22Rv1 (cell line): ENCODE results near the gene DSC3.

Experiments used
- H3K27ac ChIP-seq: fragments of 450-650 bp; 2 replicates; pipeline ENCODE4 v1.5.1; 2017
- ZFX ChIP-seq: fragments of 450-650 bp; IDR thresholded peaks from 2 replicates; pipeline ENCODE4 v1.6.1; 2017; ENCODE audit warnings: antibody characterized with exemption, borderline replicate concordance
- TF ChIP-seq, protein P1 (sequence below): fragments of 450-650 bp; IDR thresholded peaks from 2 replicates; pipeline ENCODE4 v1.5.1; 2017; ENCODE audit warnings: mild to moderate bottlenecking

DSC3 gene

DNA sequence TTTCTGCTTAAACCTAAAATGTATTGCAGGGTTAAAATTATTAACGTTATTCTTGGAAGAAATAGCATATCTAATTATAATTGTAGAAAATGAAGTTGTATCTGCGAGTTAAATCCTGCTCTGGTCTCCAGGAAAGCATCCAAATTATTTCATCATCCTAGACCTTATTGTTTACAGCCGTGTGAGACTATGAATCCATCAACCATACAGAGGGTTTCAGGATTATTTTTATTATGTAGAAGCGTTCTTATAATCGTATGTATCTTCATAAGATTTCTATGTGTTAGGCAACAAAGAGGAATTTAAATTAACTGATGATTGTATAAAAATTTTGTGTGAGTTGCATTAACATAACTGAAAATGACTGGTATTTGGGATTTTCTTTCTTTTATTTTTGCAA is 14.5 kb upstream of the DSC3 start:
- TF ChIP-seq, protein P1, sequence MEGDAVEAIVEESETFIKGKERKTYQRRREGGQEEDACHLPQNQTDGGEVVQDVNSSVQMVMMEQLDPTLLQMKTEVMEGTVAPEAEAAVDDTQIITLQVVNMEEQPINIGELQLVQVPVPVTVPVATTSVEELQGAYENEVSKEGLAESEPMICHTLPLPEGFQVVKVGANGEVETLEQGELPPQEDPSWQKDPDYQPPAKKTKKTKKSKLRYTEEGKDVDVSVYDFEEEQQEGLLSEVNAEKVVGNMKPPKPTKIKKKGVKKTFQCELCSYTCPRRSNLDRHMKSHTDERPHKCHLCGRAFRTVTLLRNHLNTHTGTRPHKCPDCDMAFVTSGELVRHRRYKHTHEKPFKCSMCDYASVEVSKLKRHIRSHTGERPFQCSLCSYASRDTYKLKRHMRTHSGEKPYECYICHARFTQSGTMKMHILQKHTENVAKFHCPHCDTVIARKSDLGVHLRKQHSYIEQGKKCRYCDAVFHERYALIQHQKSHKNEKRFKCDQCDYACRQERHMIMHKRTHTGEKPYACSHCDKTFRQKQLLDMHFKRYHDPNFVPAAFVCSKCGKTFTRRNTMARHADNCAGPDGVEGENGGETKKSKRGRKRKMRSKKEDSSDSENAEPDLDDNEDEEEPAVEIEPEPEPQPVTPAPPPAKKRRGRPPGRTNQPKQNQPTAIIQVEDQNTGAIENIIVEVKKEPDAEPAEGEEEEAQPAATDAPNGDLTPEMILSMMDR, result no peak
- TF ChIP-seq ZFX, result no peak
- H3K27ac ChIP-seq, result no peak overlapping the region

DNA sequence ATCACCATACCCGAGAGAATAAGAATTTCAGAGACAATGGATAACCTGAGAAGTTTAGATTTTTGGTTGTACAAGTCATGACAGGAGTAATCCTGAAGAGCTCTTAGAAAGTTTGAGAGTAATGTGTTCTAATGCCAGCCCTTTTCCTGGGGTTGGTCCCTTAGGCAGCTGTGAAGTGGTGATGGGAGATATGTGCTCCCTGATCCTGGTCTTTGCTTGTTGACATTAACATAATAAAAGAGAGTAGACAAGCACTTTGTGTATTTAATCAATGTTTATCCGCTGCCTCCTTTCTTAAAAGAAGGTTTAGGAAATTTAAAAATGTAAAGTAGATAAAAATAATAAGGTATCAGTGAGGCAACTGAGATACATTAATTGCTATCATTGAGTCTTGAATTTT is 13.8 kb upstream of the DSC3 start:
- H3K27ac ChIP-seq, result no peak overlapping the region
- no peak for TF ChIP-seq ZFX
- TF ChIP-seq, protein P1, result no peak

DNA sequence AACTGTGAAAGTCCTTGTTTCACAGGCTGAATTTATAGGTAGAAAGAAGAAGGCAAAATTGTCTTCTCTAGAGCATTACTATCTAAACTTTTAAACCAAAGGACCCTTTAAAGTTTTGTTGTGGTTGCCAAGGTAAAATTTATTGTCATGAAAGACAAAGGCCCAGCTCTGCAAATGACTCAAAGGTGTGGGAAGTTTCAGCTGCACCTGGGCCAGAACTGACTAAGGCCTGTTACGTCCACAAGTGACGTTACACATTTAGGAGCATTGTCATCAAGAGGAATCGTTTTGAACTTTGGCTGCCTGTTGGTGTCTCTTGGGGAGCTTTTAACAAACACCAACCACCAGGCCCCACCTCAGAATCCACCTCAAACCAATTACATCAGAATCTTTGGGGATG is 8.1 kb upstream of the DSC3 start:
- TF ChIP-seq ZFX, result no peak
- TF ChIP-seq, protein P1, result no peak
- no peak overlapping the region for H3K27ac ChIP-seq

DNA sequence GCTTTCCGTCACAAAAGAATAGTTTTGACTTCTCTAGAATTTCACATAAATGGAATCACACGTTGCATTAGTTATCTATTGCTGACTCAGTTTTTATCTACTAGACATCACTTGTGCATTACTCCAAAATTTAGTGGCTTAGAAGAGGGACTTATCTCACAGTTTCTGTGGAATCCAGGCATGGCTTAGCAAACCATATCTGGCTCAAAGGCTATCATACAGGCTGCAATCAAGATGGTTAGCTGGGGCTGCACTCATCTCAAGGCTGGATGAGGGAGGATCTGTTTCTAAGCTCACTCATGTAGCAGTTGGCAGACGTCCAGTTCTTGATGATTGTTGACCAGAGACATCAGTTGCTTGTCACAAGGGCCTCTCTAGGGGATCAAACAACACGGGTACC is 6.6 kb upstream of the DSC3 start:
- no peak for TF ChIP-seq ZFX
- TF ChIP-seq, protein P1, result no peak
- H3K27ac ChIP-seq, result no peak overlapping the region

DNA sequence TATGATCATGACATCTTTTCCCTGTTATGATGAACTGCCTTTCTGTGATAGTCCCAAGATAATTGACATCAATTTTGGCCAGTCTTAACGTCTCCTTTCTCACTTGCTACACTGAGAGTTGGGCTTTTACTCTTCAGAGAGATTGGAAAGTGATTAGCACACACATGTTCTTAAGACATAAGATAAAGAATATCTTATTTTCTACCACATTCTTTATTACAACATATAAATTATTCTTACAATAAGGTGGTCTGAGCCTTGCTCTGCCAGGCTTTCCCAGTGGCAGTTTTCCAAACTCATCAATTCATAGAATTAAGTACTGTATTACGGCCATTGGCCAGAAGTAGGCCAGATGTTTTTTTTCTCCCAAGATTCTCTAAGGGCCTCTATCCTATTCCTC is 5.7 kb upstream of the DSC3 start:
- TF ChIP-seq, protein P1, result no peak
- no peak for TF ChIP-seq ZFX
- H3K27ac ChIP-seq, result no peak overlapping the region

DNA sequence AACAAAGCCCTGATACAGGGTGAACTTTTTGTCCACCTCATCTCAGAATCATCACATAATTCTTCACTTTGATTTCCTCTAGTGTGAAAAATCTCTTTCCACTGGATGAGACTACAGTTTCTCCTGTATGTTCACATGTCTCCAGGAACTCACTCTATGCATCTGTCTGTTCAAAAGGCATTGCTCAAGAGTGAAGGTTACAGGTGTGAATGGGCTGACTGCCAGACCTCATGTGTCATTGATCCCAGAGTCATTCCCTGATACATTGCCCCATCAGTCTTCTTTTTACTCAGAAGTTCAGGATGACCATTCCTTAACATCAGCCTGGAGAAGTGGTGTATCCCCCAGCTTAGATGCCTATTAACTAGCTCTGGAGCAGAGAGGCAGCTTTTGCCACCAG is 4.4 kb upstream of the DSC3 start:
- no peak overlapping the region for H3K27ac ChIP-seq
- no peak for TF ChIP-seq ZFX
- TF ChIP-seq, protein P1, result no peak

DNA sequence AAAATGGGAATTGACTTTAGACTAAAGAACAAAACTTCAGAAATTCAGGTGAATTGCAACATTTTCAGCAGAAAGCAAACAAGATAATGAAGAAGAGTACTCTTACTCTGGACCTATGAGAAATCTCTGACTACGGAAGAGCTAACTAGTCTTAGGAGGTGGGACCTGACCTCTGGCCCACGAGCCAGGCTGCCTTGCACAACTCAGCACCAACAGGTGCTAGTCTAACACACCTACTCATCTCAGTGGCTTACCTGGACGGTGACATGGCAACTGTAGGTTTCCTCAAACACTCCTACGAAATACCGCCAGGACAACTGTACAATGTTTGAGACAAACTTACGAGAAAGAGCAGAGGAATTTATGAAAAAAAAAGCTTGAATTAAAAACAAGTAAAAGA is 3.1 kb upstream of the DSC3 start:
- TF ChIP-seq ZFX, result no peak
- TF ChIP-seq, protein P1, result no peak
- H3K27ac ChIP-seq, result no peak overlapping the region
